DND-41 (cell line): Measurements from ENCODE around the gene CREBBP.
"Not testable (repeated sequence)": the region's sequence is repeated elsewhere in the genome, so short reads cannot be mapped to it uniquely, and the experiment has no call there.

ENCODE experiments used
- ATAC-seq: fragments of 200-7000 bp; cut with Tn5 transposase; 3 replicates; pipeline ENCODE4 v1.9.1; 2021; ENCODE audit warnings: low read depth; ENCODE audit not compliant: insufficient read depth
- DNase-seq: peaks from one replicate; pipeline ENCODE4 v3.0.0-alpha.2; 2020
- H2AFZ ChIP-seq: 2 replicates; pipeline ENCODE4 v1.6.0; 2012; ENCODE audit warnings: low read depth, low read length
- H3K27ac ChIP-seq: 2 replicates; pipeline ENCODE4 v1.5.1; 2012; ENCODE audit warnings: low read length, inconsistent platforms
- H3K27me3 ChIP-seq: fragments of 200-600 bp; sonication (generic); 2 replicates; pipeline ENCODE4 v1.6.0; 2012; ENCODE audit warnings: low read length, mild to moderate bottlenecking, inconsistent platforms; ENCODE audit not compliant: insufficient read depth, poor library complexity
- H3K36me3 ChIP-seq: 2 replicates; pipeline ENCODE4 v1.5.1; 2012; ENCODE audit warnings: low read length, inconsistent platforms; ENCODE audit not compliant: insufficient read depth
- H3K4me1 ChIP-seq: 2 replicates; pipeline ENCODE4 v1.5.1; 2012; ENCODE audit warnings: mild to moderate bottlenecking, low read length; ENCODE audit not compliant: insufficient read depth
- H3K4me2 ChIP-seq: 2 replicates; pipeline ENCODE4 v1.6.0; 2012; ENCODE audit warnings: mild to moderate bottlenecking, moderate library complexity, low read length, inconsistent platforms; ENCODE audit not compliant: insufficient read depth
- H3K4me3 ChIP-seq, 2 experiments: fragments of 200-600 bp in 1 of 2; shearing (Covaris generic) in 1 of 2; 2 replicates each; pipeline ENCODE4 v1.5.1; 2012 to 2016; ENCODE audit warnings: inconsistent platforms in 2 of 2, low read length in 2 of 2, mild to moderate bottlenecking in 2 of 2, low read depth in 1 of 2, moderate library complexity in 1 of 2
- H3K79me2 ChIP-seq: 2 replicates; pipeline ENCODE4 v1.6.0; 2012; ENCODE audit warnings: low read length, inconsistent platforms; ENCODE audit not compliant: insufficient read depth
- H3K9ac ChIP-seq: 2 replicates; pipeline ENCODE4 v1.6.0; 2012; ENCODE audit warnings: low read depth, mild to moderate bottlenecking, inconsistent platforms, low read length, moderate library complexity
- H3K9me3 ChIP-seq: 2 replicates; pipeline ENCODE4 v1.5.1; 2012; ENCODE audit warnings: low read length, moderate library complexity, mild to moderate bottlenecking, inconsistent platforms; ENCODE audit not compliant: insufficient read depth, severe bottlenecking
- H4K20me1 ChIP-seq: 2 replicates; pipeline ENCODE4 v1.6.0; 2012; ENCODE audit warnings: low read length; ENCODE audit not compliant: insufficient read depth
- CTCF ChIP-seq: IDR thresholded peaks from 2 replicates; pipeline ENCODE4 v1.5.1; 2012; ENCODE audit warnings: borderline replicate concordance, low read length, moderate library complexity, mild to moderate bottlenecking; ENCODE audit not compliant: poor library complexity, severe bottlenecking; ENCODE audit errors: extremely low read depth
- EZH2 ChIP-seq: IDR thresholded peaks from 3 replicates; pipeline ENCODE4 v1.6.1; 2012; ENCODE audit warnings: borderline replicate concordance, low read depth, mild to moderate bottlenecking, moderate library complexity, low read length, inconsistent platforms; ENCODE audit not compliant: severe bottlenecking

Gene CREBBP

GRCh38 chr16:3912373-3912772, 31.9 kb upstream of the CREBBP start:
- H3K4me2 ChIP-seq: no peak overlapping the region
- H3K9ac ChIP-seq: no peak overlapping the region
- no peaks in the 10 kb centered on the region for H4K20me1 ChIP-seq
- TF ChIP-seq EZH2: no peak
- H3K36me3 ChIP-seq: no peaks in the 10 kb centered on the region
- H3K4me1 ChIP-seq: no peaks in the 10 kb centered on the region
- no peaks in the 10 kb centered on the region for H3K27me3 ChIP-seq
- no peak overlapping the region for H3K4me3 ChIP-seq
- H3K79me2 ChIP-seq: no peaks in the 10 kb centered on the region
- H2AFZ ChIP-seq: no peak overlapping the region
- H3K27ac ChIP-seq: no peak overlapping the region
- DNase-seq: no peak
- ATAC-seq: no peak
- H3K9me3 ChIP-seq: peaks cover 2% of the 10 kb centered on the region

- not testable (repeated sequence) for H3K4me3 ChIP-seq, H4K20me1 ChIP-seq, H3K4me1 ChIP-seq, H3K27ac ChIP-seq, H3K79me2 ChIP-seq, ATAC-seq, H2AFZ ChIP-seq, DNase-seq, H3K4me2 ChIP-seq, H3K27me3 ChIP-seq, H3K36me3 ChIP-seq, H3K9me3 ChIP-seq, H3K9ac ChIP-seq
Measured at GRCh38 chr16:3911741-3912140, 31.2 kb upstream of the CREBBP start.

DNA sequence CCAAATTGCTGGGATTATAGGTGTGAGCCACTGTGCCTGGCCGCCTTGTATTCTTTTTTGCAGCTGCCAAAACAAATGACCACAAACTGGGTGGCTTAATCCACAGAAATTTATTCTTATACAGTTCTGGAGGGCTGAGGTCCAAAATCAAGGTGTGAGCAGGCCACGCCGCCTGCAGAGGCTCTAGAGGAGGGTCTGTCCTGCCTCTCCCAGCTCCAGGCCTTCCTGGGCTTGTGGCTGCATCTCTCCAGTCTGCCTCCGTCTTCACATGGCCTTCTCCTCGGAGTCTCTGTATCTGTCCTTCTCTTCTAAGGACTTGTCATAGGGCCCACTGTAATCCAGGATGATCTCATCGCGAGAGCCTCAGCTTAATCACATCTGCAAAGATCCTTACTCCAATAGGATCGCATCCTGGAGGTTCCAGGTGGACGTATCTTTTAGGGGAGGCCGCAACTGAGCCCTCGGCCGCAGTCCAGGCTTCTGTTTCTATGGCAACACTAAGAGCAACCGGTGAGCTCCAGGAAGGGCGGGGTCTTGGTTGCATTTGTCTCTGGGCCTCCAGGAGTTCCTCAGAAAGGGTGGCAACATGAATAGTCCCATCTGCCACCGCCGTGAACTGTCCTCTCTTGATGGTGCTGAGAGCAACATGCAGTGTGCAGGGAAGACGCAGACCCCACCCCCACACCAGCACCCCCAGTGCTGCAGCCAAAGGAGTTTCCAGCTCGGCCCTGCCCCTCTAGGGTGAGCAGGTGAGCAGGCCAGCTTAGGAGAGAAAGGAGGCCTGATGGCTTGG, 29.5 kb upstream of the CREBBP start:
- no peaks in the 10 kb centered on the region for H3K4me1 ChIP-seq
- H3K36me3 ChIP-seq: no peaks in the 10 kb centered on the region
- H3K27me3 ChIP-seq: no peaks in the 10 kb centered on the region
- no peaks in the 10 kb centered on the region for H3K9me3 ChIP-seq
- no peak for ATAC-seq
- H3K4me3 ChIP-seq: no peak overlapping the region
- TF ChIP-seq CTCF (no peak), EZH2 (no peak)
- H2AFZ ChIP-seq: no peak overlapping the region
- H3K79me2 ChIP-seq: no peaks in the 10 kb centered on the region
- H3K27ac ChIP-seq: no peak overlapping the region
- no peaks in the 10 kb centered on the region for H4K20me1 ChIP-seq
- no peak overlapping the region for H3K4me2 ChIP-seq
- no peak for DNase-seq
- no peak overlapping the region for H3K9ac ChIP-seq

- ATAC-seq (no peak), DNase-seq (no peak)
- H3K9me3 ChIP-seq: no peaks in the 10 kb centered on the region
- no peak for TF ChIP-seq EZH2
- TF ChIP-seq CTCF: no peak
- no peaks in the 10 kb centered on the region for H3K4me1 ChIP-seq
- H3K9ac ChIP-seq: no peak overlapping the region
- no peaks in the 10 kb centered on the region for H3K36me3 ChIP-seq
- no peaks in the 10 kb centered on the region for H3K27me3 ChIP-seq
- no peaks in the 10 kb centered on the region for H4K20me1 ChIP-seq
- no peak overlapping the region for H3K27ac ChIP-seq
- no peak overlapping the region for H3K4me2 ChIP-seq
- H3K79me2 ChIP-seq: no peaks in the 10 kb centered on the region
- H3K4me3 ChIP-seq: no peak overlapping the region
- H2AFZ ChIP-seq: no peak overlapping the region
Measured at GRCh38 chr16:3908951-3909437, 28.5 kb upstream of the CREBBP start.
